Endothelial cell of umbilical vein (primary cell): Measurements from ENCODE around the gene NMRK2. TPM values are rescaled to one million over a fixed set of nuclear protein-coding genes. Genes with fewer than 3 reads are reported as not detected.
"Not testable (repeated sequence)": the region's sequence is repeated elsewhere in the genome, so short reads cannot be mapped to it uniquely, and the experiment has no call there.

Experiments
- BruUV-seq: library from RNA; stranded (reverse); fragments of 400-500 nt; replicated peaks from 2 replicates; lab custom pipeline; 2021; lab: Mats Ljungman, UMichigan
- CTCF ChIA-PET: fragments of 300-600, 350-600 bp; sonication (Branson Sonifier 250); formaldehyde crosslinking; loops from one replicate; lab custom pipeline; 2021; ENCODE audit warnings: antibody characterized with exemption, inconsistent platforms; lab: Charles Lee
- POLR2A ChIA-PET: fragments of 300-600, 350-600 bp; sonication (Branson Sonifier 250); formaldehyde crosslinking; loops from one replicate; lab custom pipeline; 2021; ENCODE audit warnings: antibody characterized with exemption, inconsistent platforms; lab: Charles Lee
- DNase-seq: peaks from one replicate; pipeline ENCODE4 v3.0.0-alpha.2; 2011; ENCODE audit warnings: low read depth, low spot score
- FAIRE-seq: peaks from 2 replicates; lab custom pipeline; 2011; peaks lifted over from hg19 to GRCh38; lab: Jason Lieb, UNC
- H2AFZ ChIP-seq: 2 replicates; pipeline ENCODE4 v1.6.0; 2012; ENCODE audit warnings: low read depth, low read length, control low read depth, inconsistent platforms
- H3K27ac ChIP-seq: 2 replicates; pipeline ENCODE4 v1.5.1; 2011; ENCODE audit warnings: low read depth, mild to moderate bottlenecking, control low read depth, low read length, moderate library complexity; ENCODE audit not compliant: insufficient read depth
- H3K27me3 ChIP-seq, 2 experiments: 2 replicates each; pipeline versions ENCODE4 v1.6.0 to v1.6.1; 2011; ENCODE audit warnings: low read length in 2 of 2, mixed read lengths in 1 of 2; ENCODE audit not compliant: control insufficient read depth in 2 of 2, insufficient read depth in 2 of 2
- H3K36me3 ChIP-seq, 2 experiments: 2 replicates in 1 of 2; 3 replicates in 1 of 2; pipeline ENCODE4 v1.5.1; 2011; ENCODE audit warnings: low read length in 2 of 2, mild to moderate bottlenecking in 1 of 2, moderate library complexity in 1 of 2; ENCODE audit not compliant: control insufficient read depth in 2 of 2, insufficient read depth in 2 of 2; ENCODE audit errors: extremely low read depth in 1 of 2
- H3K4me1 ChIP-seq: 3 replicates; pipeline ENCODE4 v1.5.1; 2011; ENCODE audit warnings: mild to moderate bottlenecking, low read length; ENCODE audit not compliant: control insufficient read depth, insufficient read depth; ENCODE audit errors: extremely low read depth
- H3K4me2 ChIP-seq: 2 replicates; pipeline ENCODE4 v1.6.1; 2011; ENCODE audit warnings: low read length, control low read depth, mixed read lengths; ENCODE audit not compliant: insufficient read depth
- H3K4me3 ChIP-seq, 3 experiments: fragments of 200-600 bp in 1 of 3; sonication (generic), shearing (Covaris generic) in 1 of 3; replicated peaks in 1 of 3; 2 replicates each; pipeline ENCODE4 v1.5.1; 2011 to 2016; ENCODE audit warnings: control low read depth in 3 of 3, low read length in 3 of 3, mild to moderate bottlenecking in 2 of 3, inconsistent platforms in 1 of 3, low read depth in 1 of 3, moderate library complexity in 1 of 3; ENCODE audit not compliant: insufficient read depth in 1 of 3
- H3K79me2 ChIP-seq: 2 replicates; pipeline ENCODE4 v1.6.0; 2012; ENCODE audit warnings: low read length, inconsistent platforms; ENCODE audit not compliant: control insufficient read depth, insufficient read depth
- H3K9ac ChIP-seq: replicated peaks from 2 replicates; pipeline ENCODE3; 2011; ENCODE audit warnings: low read length, control low read depth; ENCODE audit not compliant: insufficient read depth; ENCODE audit errors: extremely low read depth
- H3K9me1 ChIP-seq: replicated peaks from 3 replicates; pipeline ENCODE4 v1.6.0; 2011; ENCODE audit warnings: mild to moderate bottlenecking, low read length; ENCODE audit not compliant: control insufficient read depth, insufficient read depth; ENCODE audit errors: extremely low read depth
- H3K9me3 ChIP-seq: replicated peaks from 2 replicates; pipeline ENCODE4 v1.5.1; 2012; ENCODE audit warnings: low read length, inconsistent platforms; ENCODE audit not compliant: control insufficient read depth, insufficient read depth
- H4K20me1 ChIP-seq: replicated peaks from 2 replicates; pipeline ENCODE3; 2011; ENCODE audit warnings: mild to moderate bottlenecking, low read length; ENCODE audit not compliant: control insufficient read depth, insufficient read depth; ENCODE audit errors: extremely low read depth
- FOS ChIP-seq: IDR thresholded peaks from 2 replicates; pipeline ENCODE4 v1.6.1; 2011; ENCODE audit warnings: mild to moderate bottlenecking, low read length, moderate library complexity, borderline replicate concordance; ENCODE audit not compliant: insufficient read depth
- GATA2 ChIP-seq: IDR thresholded peaks from 2 replicates; pipeline ENCODE4 v1.7.0; 2011; ENCODE audit warnings: low read depth, mild to moderate bottlenecking, moderate library complexity, mixed read lengths, low read length; ENCODE audit not compliant: insufficient read length, insufficient read depth
- JUN ChIP-seq: IDR thresholded peaks from 2 replicates; pipeline ENCODE4 v1.6.1; 2011; ENCODE audit warnings: borderline replicate concordance, low read depth; ENCODE audit not compliant: insufficient read length, insufficient read depth
- MAX ChIP-seq: IDR thresholded peaks from 2 replicates; pipeline ENCODE4 v1.6.1; 2011; ENCODE audit not compliant: insufficient read depth, insufficient read length
- POLR2AphosphoS5 ChIP-seq: IDR thresholded peaks from 2 replicates; pipeline ENCODE4 v1.6.1; 2012; ENCODE audit warnings: low read depth, mild to moderate bottlenecking, control low read depth, low read length, moderate library complexity; ENCODE audit not compliant: insufficient read depth
- dilution Hi-C: fragments of 300-500 bp; cut with MboI; formaldehyde crosslinking; loops from one replicate; pipeline ENCODE4 v1.15.0; 2019; ENCODE audit warnings: low sequenced_read_pairs; ENCODE audit not compliant: extremely low pct_ligation_motif_present
- intact Hi-C: fragments of 100-400 bp; cut with micrococcal nuclease; formaldehyde crosslinking; loops from one replicate; pipeline ENCODE4 v1.10.0; 2022
- polyA plus RNA-seq, 4 experiments: library from polyadenylated mRNA; depleted of rRNA in 3 of 4; stranded (reverse) in 3 of 4; unstranded in 1 of 4; fragments of >200 nt; gene quantifications; 2 replicates each; pipeline versions ENCODE4 v1.2.1 to v1.2.3, GENCODE V29; 2011 to 2012; ENCODE audit warnings: missing spikeins in 1 of 4
- total RNA-seq: library from RNA; stranded (reverse); gene quantifications from 2 replicates; pipeline ENCODE4 v1.2.3, GENCODE V29; 2021

Gene NMRK2
- total and polyA plus RNA-seq, 2 donors (not counting 3 experiments of a cell fraction or from before 2014, with no cell fraction given) = not detected

DNA sequence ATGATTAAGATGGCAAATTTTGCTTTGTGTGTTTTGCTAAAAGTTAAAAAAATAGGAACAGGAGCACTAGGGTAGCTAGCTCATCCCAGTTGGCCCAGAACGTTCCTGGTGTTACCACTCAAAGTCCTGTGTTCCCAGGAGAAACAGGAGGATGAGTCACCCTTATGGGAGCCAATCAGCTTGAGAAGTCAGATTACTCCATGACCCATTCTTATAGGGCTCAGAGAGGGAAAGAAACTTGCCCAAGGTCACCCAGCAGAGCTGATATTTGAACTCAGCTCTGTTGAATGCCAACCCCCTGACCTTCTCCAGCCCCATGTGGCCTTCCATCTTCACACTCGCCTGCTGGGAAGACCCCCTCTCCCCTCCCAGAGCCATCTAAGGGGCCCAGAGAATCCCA lies 13.0 kb downstream of the NMRK2 start:
- BruUV-seq = no TSS peak
- no peaks in the 10 kb centered on the region for H3K27me3 ChIP-seq
- H3K36me3 ChIP-seq = no peaks in the 10 kb centered on the region
- no peaks in the 10 kb centered on the region for H3K79me2 ChIP-seq
- H3K4me1 ChIP-seq = no peaks in the 10 kb centered on the region
- DNase-seq = no peak
- no peaks in the 10 kb centered on the region for H3K9me1 ChIP-seq
- intact Hi-C loops (no loop called here), dilution Hi-C loops (no loop called here)
- TF ChIP-seq POLR2AphosphoS5 = no peak
- TF ChIP-seq GATA2 = no peak
- peak; percentile 42 for TF ChIP-seq JUN
- no peak for TF ChIP-seq FOS
- TF ChIP-seq MAX = no peak
- POLR2A ChIA-PET = interaction anchor here (0.6 kb wide), 1 partner anchor 40 kb away, joined by 3 read pairs; the partner anchor contains the start of gene EEF2
- H3K9me3 ChIP-seq = no peaks in the 10 kb centered on the region
- no peak overlapping the region for H2AFZ ChIP-seq
- H3K27ac ChIP-seq = no peak overlapping the region
- no peak overlapping the region for H3K9ac ChIP-seq
- no peak overlapping the region for H3K4me3 ChIP-seq
- CTCF ChIA-PET = no interaction called here
- no peaks in the 10 kb centered on the region for H4K20me1 ChIP-seq
- no peak overlapping the region for H3K4me2 ChIP-seq
- no peak for FAIRE-seq

DNA sequence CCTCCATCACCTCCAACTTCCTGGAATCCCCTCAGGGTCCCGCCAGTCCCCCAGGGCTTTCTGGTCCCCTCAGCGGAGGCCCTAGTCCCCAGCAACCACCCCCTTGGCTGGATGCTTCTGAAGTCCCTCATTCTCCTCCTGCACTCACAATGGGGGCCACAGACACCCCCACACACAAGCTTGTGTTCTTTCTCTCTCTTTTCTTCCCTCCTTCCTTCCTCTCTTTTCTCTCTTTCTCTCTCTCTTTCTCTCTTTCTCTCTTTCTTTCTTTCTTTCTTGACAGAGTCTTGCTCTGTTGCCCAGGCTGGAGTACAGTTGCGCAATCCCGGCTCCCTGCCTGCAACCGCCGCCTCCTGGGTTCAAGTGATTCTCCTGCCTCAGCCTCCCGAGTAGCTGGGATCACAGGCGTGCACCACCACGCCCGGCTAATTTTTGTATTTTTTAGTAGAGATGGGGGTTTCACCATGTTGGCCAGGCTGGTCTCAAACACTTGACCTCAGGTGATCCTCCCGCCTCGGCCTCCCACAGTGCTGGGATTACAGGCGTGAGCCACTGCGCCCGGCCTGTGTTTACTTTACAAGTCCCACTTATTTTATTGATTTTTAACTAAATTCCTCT lies 14.6 kb downstream of the NMRK2 start:
- H2AFZ ChIP-seq, H3K79me2 ChIP-seq, H3K4me3 ChIP-seq, H3K9me1 ChIP-seq, H3K36me3 ChIP-seq, H3K4me2 ChIP-seq, BruUV-seq, H3K4me1 ChIP-seq, H3K9ac ChIP-seq, H4K20me1 ChIP-seq, dilution Hi-C loops, CTCF ChIA-PET, FAIRE-seq, intact Hi-C loops, POLR2A ChIA-PET, H3K9me3 ChIP-seq, H3K27me3 ChIP-seq, DNase-seq, H3K27ac ChIP-seq: not testable (repeated sequence)
